CD4-positive, alpha-beta T cell treated with Interleukin-2 at 100 ng/mL for 4 hours (primary cell): Measurements from ENCODE around the gene CST1.
"Not testable (repeated sequence)": the region's sequence is repeated elsewhere in the genome, so short reads cannot be mapped to it uniquely, and the experiment has no call there.

Experiments
- DNase-seq: peaks from one replicate; pipeline ENCODE4 v3.0.0-alpha.2; 2020; ENCODE audit warnings: low spot score

The CST1 gene

DNA sequence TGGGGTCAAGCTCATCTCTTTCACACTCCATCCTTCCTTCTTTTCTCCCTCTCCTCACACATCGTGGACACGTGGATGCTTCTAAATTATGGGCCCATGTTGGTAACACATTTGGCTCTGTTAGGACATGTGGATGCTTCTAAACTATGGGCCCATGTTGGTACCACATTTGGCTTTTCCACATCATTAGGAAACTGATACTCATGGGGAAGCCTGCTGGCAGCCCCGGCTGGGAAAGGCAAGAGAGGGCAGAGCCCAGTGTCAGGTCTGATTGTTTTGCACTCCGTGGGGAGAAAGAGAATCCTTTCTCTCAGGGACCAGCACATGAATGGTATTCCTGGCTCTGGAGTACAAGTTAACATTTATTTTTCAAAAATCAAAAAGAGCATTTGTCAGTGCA, 4.0 kb upstream of the CST1 start:
- DNase-seq, result no peak

DNA sequence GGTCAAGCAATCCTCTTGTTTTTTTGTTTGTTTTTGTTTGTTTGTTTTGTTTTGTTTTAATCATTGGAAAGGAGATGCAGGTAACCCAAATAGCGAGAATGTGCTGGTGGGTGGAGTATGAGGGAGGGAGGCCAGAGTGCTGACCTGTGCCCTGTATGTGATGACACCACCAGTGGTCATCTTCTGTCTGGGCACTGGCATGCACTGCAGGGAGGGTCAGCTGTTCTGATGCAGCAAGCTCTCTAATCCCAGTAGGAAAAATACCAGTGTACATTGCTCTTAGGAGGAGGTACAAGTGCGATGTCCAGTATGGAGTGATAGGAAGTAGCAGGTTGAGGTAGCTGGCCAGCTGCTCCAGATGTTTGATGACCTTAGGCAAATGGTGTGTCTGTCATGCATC, 2.9 kb upstream of the CST1 start:
- DNase-seq, result no peak

DNA sequence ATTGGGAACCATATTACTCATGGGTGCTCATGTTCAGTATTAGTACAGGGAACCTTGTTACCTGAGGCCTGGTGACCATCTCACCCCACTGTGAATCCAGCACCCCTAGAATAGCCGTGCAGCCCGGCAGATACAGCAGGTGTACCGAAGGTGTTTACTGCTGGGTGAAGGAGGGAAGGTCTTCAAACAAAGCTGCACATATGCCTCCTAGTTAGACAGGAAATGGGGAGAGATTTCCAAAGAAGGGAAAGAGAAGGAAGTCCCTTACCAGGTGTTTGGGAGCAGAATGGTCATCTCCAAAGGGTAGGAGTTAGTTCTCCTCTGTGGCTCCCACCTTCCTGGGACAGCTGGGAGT, 2.4 kb upstream of the CST1 start:
- no peak for DNase-seq

DNA sequence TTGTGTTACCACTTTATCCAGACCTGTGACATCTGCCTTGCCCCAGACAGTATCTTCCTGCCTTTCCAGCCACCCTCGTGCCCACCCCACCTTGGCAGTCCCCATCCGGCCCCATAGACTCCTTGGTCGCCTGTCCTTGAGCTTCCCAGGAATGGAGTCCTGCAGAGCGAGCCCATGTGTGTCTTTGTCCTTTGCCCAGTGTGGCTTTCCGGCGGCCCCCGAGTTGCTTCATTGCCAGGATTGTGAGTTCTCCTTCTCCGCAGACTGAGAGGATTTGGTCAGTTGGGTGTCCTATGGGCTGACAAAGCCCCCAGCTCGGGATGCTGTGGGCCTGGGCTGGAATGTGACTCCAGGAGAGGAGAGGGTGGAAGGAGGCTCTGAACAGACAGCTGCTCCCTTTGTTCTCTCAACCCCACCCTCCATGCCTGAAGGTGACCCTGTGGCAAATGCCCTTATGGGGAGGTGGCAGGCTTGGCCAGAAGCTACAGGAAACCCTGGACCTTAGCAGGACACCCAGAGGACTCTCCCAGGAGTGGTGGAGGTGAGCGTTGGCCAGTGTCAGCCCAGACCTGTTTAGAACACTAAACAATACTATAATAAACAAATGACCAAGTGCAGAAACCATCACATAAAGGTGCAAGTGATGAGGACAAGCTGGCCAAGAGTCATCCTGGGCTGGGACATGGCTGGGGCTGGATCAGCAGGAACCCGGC, 1.9 kb upstream of the CST1 start:
- DNase-seq, result no peak

DNA sequence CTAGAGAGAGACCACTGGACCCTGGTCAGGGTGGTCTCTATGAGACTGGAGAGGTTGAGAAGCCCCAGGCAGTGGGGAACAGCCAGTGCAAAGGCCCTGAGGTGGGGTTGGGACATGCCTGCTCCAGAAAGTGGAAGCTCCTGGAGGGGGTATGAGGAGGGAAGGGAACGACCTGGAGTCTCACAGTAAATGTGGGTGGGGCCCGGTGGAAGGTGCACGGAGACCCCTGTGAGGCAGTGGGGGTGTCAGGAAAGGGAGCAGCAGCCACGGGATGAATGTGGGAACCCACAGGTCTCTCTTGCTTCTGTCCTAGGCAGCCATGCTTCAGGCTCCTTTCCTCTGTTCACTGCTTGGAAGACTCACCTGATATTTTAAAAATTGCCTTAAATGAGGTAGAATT, 1.3 kb upstream of the CST1 start:
- DNase-seq, result no peak

DNA sequence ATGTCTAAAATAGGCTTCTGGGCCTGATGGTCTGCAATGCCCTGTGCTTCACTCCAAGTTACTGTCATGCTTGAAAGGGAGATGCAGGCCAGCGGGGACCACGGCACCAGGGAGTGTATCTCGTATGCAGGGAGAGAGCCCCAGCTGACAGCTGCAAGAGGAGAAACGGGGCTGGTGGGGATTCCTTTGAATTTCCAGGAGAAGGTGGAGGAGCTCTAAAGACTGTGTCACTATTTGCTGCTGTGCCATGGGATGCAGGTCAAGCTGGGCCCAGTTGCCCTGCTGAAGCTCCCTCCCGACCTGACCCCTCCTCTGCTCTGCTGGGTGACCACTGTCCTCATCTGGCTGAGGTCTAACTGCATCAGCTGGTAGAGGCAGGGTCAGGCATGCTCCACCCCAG, 989 bp downstream of the CST1 start:
- no peak for DNase-seq

DNA sequence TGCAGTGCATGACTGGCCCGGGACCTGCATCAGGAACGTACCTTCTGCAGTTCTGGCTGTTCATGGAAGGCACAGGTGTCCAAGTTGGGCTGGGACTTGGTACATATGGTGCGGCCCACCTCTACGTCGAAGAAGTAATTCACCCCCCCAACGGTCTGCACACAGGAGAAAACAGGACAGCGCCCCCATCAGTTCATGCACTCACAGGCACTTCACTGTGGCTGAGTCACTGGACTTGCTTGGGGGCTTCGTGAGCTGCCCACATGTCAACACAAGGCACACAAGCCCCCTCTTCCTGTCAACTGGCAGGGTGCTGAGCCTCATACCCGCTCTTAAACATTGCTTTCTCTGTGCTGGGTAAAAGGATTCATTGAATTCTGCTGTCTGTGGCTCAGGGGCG, 1.8 kb downstream of the CST1 start:
- not testable (repeated sequence) for DNase-seq

DNA sequence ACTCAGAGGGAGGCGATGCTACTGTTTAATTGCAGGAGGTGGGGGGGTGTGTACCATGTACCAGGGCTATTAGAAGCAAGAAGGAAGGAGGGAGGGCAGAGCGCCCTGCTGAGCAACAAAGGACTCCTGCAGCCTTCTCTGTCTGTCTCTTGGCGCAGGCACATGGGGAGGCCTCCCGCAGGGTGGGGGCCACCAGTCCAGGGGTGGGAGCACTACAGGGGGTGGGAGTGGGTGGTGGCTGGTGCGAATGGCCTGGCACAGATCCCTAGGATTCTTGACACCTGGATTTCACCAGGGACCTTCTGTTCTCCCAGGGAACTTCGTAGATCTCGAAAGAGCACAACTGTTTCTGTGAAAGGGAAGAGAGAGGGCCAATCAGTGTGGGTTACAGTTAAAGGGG, 3.2 kb downstream of the CST1 start:
- not testable (repeated sequence) for DNase-seq

DNA sequence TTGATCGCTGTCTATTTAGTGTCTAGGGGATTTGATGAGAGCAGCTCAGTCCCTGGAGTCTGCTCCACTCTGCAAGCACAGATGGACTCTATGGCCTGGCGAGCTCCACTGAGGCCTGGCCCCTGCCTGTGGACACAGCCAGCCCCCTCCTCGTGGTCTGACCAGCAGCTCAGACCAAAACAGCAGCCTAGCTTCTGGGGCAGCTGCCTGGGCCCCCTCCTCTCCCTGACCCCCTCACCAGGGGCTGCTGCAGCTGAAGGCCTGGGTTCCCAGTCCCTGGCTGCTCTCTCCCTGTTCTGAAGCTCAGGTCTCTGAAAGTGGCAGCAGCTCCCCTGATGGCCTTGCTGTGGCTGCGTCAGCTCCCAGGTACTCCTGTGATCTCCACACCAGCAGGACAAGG, 3.6 kb downstream of the CST1 start:
- DNase-seq, result not testable (repeated sequence)

DNA sequence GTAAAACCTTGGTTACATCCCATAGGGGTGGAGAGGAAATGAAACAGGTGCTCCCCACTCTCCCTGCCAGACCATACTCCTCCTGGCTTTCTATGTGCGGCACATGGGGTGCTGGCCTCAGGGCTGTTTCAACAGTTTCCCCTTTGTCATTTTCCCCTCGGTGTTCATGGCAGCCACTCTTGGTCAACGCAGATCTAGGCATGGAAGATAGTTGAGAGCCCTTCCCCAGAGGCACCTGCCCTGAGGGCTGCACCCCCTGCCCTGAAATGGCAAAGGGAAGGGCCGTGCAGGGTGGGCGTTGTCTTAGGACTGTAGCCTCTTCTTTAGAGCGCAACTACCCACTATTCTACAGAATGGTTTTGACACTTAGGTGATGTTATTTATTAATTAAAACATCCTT, 4.4 kb downstream of the CST1 start:
- DNase-seq, result no peak

DNA sequence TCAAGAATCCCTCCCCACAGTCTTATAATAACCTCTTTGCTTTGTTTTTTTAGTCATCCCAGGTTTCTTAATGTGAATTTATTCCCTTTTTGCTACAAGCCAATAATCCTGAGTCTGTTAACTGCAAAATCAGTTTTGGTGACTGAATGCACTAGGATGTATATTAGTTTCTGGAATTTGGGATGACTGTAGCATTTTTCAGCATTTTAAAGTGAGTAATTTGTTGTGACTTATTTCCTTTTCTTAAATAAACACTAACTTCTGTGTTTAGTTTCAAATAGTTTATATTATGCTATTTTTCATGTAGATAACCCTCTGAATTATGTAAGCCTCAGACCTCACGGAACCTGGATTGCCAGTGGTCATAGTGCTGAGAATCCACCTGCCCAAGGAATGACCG, 5.5 kb downstream of the CST1 start:
- no peak for DNase-seq

DNA sequence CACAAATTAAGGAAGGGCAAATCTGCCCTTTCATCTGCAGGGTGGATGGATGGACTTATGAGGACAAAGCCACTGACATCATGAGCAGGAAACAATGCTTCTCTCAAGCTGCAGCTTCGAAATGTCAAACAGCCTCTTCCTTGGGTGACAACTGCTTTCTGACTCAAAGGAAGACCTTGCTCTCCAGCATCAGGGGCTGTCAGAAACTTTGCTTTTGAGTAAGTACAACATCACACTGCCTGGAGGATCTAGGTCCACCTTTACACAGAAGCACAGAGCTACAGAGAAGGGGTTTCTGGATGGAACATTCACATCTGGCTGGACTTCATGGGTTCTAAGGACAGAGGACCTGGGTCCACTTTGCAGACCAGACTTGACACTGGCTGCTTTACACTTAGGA, 5.9 kb downstream of the CST1 start:
- no peak for DNase-seq

DNA sequence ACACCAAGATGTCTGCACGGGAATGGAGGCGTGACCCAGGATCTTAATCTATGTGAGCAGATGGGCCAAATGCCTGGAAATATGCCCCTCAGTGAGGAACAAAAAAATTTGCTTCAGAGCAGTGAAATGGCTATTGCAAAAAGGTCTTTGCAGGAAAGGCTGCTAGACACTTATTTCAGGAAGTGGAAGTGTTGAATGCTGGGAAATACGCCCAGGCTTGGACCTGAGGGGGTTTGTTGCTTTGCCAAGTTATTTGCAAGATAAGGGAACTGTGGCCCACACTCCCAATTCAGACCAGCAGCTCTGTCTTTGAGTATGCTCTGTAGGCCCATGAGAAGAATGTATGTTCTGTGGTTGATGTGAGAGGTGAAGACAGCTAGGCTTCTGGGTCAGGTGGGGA, 15.3 kb downstream of the CST1 start:
- DNase-seq, result not testable (repeated sequence)

DNA sequence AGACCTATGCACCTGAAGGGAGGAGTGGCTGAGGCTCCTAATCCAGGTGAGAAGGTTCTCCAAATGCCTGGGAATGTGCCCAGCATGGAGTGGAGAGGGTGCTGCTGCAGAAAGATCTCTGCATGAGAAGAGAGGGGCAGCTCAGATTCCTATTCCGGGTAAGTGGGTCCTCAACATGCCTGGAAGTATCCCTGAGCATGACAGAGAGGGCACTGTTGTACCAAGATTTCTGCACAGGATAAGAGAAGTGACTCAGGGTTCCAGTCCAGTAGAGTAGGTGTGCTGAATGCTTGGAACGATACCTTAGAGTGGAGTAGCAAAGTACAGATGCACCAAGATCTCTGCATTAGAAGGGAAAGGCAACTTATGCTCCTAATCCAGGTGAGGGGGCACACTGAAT, 15.8 kb downstream of the CST1 start:
- not testable (repeated sequence) for DNase-seq

DNA sequence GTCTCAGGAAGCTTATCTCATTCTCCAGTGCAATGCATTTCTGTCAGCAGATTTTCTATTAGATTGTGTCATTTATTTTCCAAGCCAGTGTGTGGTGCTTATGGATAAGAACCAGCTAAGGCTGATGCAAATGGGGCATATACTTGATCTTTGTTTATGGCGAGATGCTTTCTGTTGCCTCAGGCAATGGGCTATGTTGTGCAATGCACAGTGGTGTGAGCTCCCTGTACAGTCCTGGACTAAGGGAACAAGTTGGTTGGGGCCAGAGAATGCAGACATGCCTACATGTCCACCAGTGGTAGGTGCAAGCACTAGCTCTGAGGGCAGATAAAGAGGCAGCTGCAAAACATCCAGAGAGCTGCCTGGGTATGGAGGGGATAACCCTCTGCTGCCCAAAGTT, 16.3 kb downstream of the CST1 start:
- DNase-seq, result not testable (repeated sequence)

DNA sequence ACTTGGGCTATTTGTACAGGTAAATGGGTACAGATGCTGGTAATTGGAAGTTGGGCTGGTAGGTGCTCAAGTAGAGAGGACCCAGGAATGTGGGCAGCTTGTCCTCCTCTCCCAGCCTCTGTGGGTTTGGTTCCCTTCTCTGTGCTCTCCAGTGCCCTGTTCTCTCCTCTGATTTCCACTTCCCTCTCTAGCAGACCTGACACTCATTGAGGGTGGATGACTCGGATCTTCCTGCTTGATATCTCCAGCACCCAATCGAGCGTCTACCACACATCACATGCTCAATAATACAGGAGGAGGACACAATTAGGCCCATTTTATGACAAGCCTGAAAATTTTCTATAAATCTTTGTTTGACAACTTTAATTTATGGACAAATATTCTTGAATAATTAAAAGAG, 23.7 kb downstream of the CST1 start:
- no peak for DNase-seq

DNA sequence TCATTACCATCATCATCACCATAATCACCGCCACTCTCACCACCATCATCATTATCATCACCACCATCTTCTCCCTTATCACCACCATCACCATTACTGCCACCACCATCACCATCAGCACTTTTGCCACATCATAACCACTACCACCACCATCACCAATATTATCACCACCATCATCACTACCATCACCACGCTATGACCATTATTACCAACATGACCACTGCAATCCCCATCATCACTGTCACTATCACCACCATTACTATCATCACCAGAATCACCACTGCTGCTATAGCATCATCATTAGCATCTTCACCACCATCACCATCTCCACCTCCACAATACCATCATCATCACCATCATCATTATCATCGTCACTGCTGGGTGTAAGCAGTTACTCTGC, 25.6 kb downstream of the CST1 start:
- no peak for DNase-seq

DNA sequence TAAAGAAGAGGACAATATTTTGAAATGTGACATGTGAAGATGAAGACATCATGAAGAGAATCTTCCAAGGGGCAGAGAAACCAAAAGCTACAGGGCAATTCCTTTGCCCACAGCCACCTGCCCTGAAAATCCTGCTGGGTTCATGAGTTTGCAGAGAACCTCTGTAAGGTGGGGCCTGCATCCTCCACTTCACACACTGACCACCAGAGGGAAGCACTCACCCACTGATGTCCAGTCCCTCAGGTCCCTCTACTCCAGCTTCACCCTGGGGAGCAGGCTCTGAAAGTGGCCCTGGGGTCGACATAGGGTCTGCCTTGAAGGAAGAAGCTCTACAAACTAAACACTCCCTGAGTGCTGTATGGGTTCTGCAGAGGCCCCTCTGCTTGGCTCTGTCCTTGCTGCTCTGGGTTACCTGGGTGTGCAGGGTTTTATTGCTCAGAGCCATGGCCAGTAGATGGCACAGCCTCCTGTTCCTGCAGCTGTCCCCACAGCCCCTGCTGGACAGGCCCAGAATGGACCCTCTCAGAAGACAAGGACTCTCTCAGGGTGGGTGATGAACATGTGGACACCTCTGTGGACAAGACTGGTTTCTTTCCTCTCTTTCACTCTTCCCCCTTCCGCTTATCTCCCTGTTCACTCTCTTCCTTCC, 27.0 kb downstream of the CST1 start:
- DNase-seq, result not testable (repeated sequence)

DNA sequence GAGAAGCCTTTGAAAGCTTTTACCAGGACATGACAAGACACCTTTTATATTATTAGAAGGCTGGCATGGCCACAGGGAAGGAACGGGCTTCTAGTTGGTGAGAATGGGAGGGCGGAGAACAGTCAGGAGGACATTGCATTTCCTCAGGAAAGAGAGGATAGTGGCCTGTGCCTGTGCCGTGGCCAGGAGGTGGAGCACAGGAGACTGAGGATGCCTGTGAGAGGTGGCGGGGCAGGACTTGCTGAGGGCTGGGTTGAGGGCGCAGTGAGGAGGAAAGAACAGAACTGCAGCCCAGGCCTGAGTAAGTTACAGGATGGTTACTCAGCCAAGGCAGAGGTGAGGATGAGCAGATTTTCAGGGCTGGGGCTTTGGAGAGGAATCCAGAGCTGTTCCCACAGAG, 27.9 kb downstream of the CST1 start:
- DNase-seq, result not testable (repeated sequence)

DNA sequence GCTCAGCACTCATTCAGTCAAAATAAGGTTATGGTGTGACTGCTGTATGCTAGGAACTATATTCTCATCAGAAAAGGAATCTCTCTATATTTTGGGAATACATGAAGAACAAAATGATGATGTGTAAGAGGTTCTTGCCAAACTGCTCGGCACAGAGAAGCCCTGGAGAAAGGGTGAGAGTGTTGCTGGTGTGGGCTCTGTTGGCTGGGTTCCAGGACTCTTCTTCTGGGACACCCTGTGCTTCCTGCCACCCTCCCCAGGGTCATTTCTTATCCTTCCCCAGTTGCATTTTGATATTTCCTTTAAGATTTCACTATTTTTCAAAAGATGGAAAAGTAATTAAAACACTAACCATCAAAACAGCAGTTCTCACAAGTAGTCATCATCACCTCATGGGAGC, 28.8 kb downstream of the CST1 start:
- no peak for DNase-seq

DNA sequence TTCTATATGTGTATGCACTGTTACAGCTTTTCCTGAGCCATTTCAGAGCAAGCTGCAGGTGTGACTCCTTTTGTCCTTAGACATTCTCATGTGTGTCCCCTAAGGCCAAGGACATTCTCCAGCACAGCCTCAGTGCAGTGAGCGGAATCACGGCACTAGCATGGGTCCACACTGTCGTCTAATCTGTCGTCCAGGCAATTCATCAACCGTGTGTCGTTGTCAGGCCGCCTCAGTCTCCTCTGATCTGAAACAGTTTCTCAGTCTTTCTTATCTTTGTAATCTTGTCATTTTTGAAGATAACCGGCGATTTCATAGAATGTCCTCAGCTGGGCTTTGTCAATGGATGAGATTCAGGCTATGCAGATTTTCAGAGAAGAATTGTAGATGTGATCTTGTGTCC, 31.4 kb downstream of the CST1 start:
- DNase-seq, result not testable (repeated sequence)

DNA sequence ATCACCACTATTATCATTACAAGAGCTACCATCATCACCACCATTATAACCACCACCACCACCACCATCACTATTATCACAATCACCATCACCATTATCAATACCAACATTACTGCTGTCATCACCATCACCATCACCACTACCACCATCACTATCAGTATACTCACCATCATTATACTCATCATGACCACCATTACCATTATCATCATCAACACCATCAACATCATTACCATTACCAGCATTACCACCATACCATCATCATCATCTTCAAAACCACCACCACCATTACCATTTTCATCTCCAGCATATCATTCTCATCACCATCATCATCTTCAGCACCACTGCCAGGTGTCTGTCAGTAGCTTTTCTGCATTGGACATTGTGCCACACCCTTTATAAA, 39.0 kb downstream of the CST1 start:
- not testable (repeated sequence) for DNase-seq

DNA sequence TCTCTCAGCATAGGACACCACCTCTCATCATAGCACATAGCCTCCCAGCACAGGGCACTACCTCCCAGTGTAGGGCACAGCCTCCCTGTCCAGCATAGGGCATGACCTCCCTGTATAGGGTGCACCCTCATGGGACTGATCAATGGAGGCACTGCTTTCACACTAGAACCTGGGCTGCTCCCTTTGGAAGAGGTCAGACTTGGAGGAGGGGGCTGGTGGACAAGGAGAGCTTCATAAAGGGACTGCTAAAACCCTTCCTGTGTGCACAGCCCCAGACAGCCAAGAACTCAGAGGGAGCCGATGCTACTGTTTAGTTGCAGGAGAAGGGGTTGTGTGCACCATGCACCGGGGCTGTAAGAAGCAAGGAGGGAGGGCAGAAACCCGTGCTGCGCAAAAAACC, 40.0 kb downstream of the CST1 start:
- no peak for DNase-seq

DNA sequence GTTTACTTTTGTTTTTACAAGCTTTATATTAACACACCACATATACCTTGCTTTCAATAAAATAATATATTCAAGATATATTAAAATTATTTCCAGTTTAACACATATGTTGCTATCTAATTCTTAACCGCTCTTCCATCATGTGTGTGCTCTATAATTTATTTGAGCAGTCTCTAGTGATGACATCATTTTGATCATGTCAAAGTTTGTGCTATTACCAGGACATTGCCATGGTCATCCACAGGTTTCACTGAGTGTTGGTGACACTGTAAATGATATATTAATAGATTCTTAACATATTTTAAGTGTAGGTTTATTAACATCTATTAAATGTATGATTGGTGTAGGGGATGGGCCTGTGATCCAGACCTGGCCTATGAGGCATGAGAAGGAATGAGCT, 44.8 kb downstream of the CST1 start:
- DNase-seq, result no peak
